Endothelial cell of umbilical vein (primary cell): ENCODE measurements around the gene CCR7. TPM values are rescaled to one million over a fixed set of nuclear protein-coding genes. Genes with fewer than 3 reads are reported as not detected.

Source experiments
- BruUV-seq: library from RNA; stranded (reverse); fragments of 400-500 nt; replicated peaks from 2 replicates; lab custom pipeline; 2021; lab: Mats Ljungman, UMichigan
- CTCF ChIA-PET: fragments of 300-600, 350-600 bp; sonication (Branson Sonifier 250); formaldehyde crosslinking; loops from one replicate; lab custom pipeline; 2021; ENCODE audit warnings: antibody characterized with exemption, inconsistent platforms; lab: Charles Lee
- POLR2A ChIA-PET: fragments of 300-600, 350-600 bp; sonication (Branson Sonifier 250); formaldehyde crosslinking; loops from one replicate; lab custom pipeline; 2021; ENCODE audit warnings: antibody characterized with exemption, inconsistent platforms; lab: Charles Lee
- DNase-seq: peaks from one replicate; pipeline ENCODE4 v3.0.0-alpha.2; 2011; ENCODE audit warnings: low read depth, low spot score
- FAIRE-seq: peaks from 2 replicates; lab custom pipeline; 2011; peaks lifted over from hg19 to GRCh38; lab: Jason Lieb, UNC
- H2AFZ ChIP-seq: 2 replicates; pipeline ENCODE4 v1.6.0; 2012; ENCODE audit warnings: low read depth, low read length, control low read depth, inconsistent platforms
- H3K27ac ChIP-seq: 2 replicates; pipeline ENCODE4 v1.5.1; 2011; ENCODE audit warnings: low read depth, mild to moderate bottlenecking, control low read depth, low read length, moderate library complexity; ENCODE audit not compliant: insufficient read depth
- H3K27me3 ChIP-seq, 2 experiments: 2 replicates each; pipeline versions ENCODE4 v1.6.0 to v1.6.1; 2011; ENCODE audit warnings: low read length in 2 of 2, mixed read lengths in 1 of 2; ENCODE audit not compliant: control insufficient read depth in 2 of 2, insufficient read depth in 2 of 2
- H3K36me3 ChIP-seq, 2 experiments: 2 replicates in 1 of 2; 3 replicates in 1 of 2; pipeline ENCODE4 v1.5.1; 2011; ENCODE audit warnings: low read length in 2 of 2, mild to moderate bottlenecking in 1 of 2, moderate library complexity in 1 of 2; ENCODE audit not compliant: control insufficient read depth in 2 of 2, insufficient read depth in 2 of 2; ENCODE audit errors: extremely low read depth in 1 of 2
- H3K4me1 ChIP-seq: 3 replicates; pipeline ENCODE4 v1.5.1; 2011; ENCODE audit warnings: mild to moderate bottlenecking, low read length; ENCODE audit not compliant: control insufficient read depth, insufficient read depth; ENCODE audit errors: extremely low read depth
- H3K4me2 ChIP-seq: 2 replicates; pipeline ENCODE4 v1.6.1; 2011; ENCODE audit warnings: low read length, control low read depth, mixed read lengths; ENCODE audit not compliant: insufficient read depth
- H3K4me3 ChIP-seq, 3 experiments: fragments of 200-600 bp in 1 of 3; sonication (generic), shearing (Covaris generic) in 1 of 3; replicated peaks in 1 of 3; 2 replicates each; pipeline ENCODE4 v1.5.1; 2011 to 2016; ENCODE audit warnings: control low read depth in 3 of 3, low read length in 3 of 3, mild to moderate bottlenecking in 2 of 3, inconsistent platforms in 1 of 3, low read depth in 1 of 3, moderate library complexity in 1 of 3; ENCODE audit not compliant: insufficient read depth in 1 of 3
- H3K79me2 ChIP-seq: 2 replicates; pipeline ENCODE4 v1.6.0; 2012; ENCODE audit warnings: low read length, inconsistent platforms; ENCODE audit not compliant: control insufficient read depth, insufficient read depth
- H3K9ac ChIP-seq: replicated peaks from 2 replicates; pipeline ENCODE3; 2011; ENCODE audit warnings: low read length, control low read depth; ENCODE audit not compliant: insufficient read depth; ENCODE audit errors: extremely low read depth
- H3K9me1 ChIP-seq: replicated peaks from 3 replicates; pipeline ENCODE4 v1.6.0; 2011; ENCODE audit warnings: mild to moderate bottlenecking, low read length; ENCODE audit not compliant: control insufficient read depth, insufficient read depth; ENCODE audit errors: extremely low read depth
- H3K9me3 ChIP-seq: replicated peaks from 2 replicates; pipeline ENCODE4 v1.5.1; 2012; ENCODE audit warnings: low read length, inconsistent platforms; ENCODE audit not compliant: control insufficient read depth, insufficient read depth
- H4K20me1 ChIP-seq: replicated peaks from 2 replicates; pipeline ENCODE3; 2011; ENCODE audit warnings: mild to moderate bottlenecking, low read length; ENCODE audit not compliant: control insufficient read depth, insufficient read depth; ENCODE audit errors: extremely low read depth
- CTCF ChIP-seq, 2 donors: IDR thresholded peaks; 1 replicate in 1 of 2; 2 replicates in 1 of 2; pipeline ENCODE4 v1.5.1; 2011; ENCODE audit warnings: low read length in 2 of 2, mild to moderate bottlenecking in 2 of 2, moderate library complexity in 2 of 2, control low read depth in 1 of 2, inconsistent platforms in 1 of 2, low read depth in 1 of 2; ENCODE audit not compliant: insufficient read depth in 1 of 2; ENCODE audit errors: extremely low read depth in 1 of 2
- EZH2 ChIP-seq: IDR thresholded peaks from 2 replicates; pipeline ENCODE4 v1.6.1; 2012; ENCODE audit warnings: borderline replicate concordance, low read depth, mild to moderate bottlenecking, moderate library complexity, low read length, inconsistent platforms; ENCODE audit not compliant: severe bottlenecking
- FOS ChIP-seq: IDR thresholded peaks from 2 replicates; pipeline ENCODE4 v1.6.1; 2011; ENCODE audit warnings: mild to moderate bottlenecking, low read length, moderate library complexity, borderline replicate concordance; ENCODE audit not compliant: insufficient read depth
- GATA2 ChIP-seq: IDR thresholded peaks from 2 replicates; pipeline ENCODE4 v1.7.0; 2011; ENCODE audit warnings: low read depth, mild to moderate bottlenecking, moderate library complexity, mixed read lengths, low read length; ENCODE audit not compliant: insufficient read length, insufficient read depth
- JUN ChIP-seq: IDR thresholded peaks from 2 replicates; pipeline ENCODE4 v1.6.1; 2011; ENCODE audit warnings: borderline replicate concordance, low read depth; ENCODE audit not compliant: insufficient read length, insufficient read depth
- MAX ChIP-seq: IDR thresholded peaks from 2 replicates; pipeline ENCODE4 v1.6.1; 2011; ENCODE audit not compliant: insufficient read depth, insufficient read length
- MYC ChIP-seq: IDR thresholded peaks from one replicate; pipeline ENCODE4 v1.6.1; 2011; ENCODE audit warnings: mild to moderate bottlenecking, low read depth, low read length
- POLR2A ChIP-seq: IDR thresholded peaks from 2 replicates; pipeline ENCODE4 v1.6.1; 2012; ENCODE audit warnings: low read depth, mild to moderate bottlenecking, control low read depth, low read length
- POLR2AphosphoS5 ChIP-seq: IDR thresholded peaks from 2 replicates; pipeline ENCODE4 v1.6.1; 2012; ENCODE audit warnings: low read depth, mild to moderate bottlenecking, control low read depth, low read length, moderate library complexity; ENCODE audit not compliant: insufficient read depth
- dilution Hi-C: fragments of 300-500 bp; cut with MboI; formaldehyde crosslinking; loops from one replicate; pipeline ENCODE4 v1.15.0; 2019; ENCODE audit warnings: low sequenced_read_pairs; ENCODE audit not compliant: extremely low pct_ligation_motif_present
- intact Hi-C: fragments of 100-400 bp; cut with micrococcal nuclease; formaldehyde crosslinking; loops from one replicate; pipeline ENCODE4 v1.10.0; 2022
- polyA plus RNA-seq, 4 experiments: library from polyadenylated mRNA; depleted of rRNA in 3 of 4; stranded (reverse) in 3 of 4; unstranded in 1 of 4; fragments of >200 nt; gene quantifications; 2 replicates each; pipeline versions ENCODE4 v1.2.1 to v1.2.3, GENCODE V29; 2011 to 2012; ENCODE audit warnings: missing spikeins in 1 of 4
- total RNA-seq: library from RNA; stranded (reverse); gene quantifications from 2 replicates; pipeline ENCODE4 v1.2.3, GENCODE V29; 2021

The CCR7 gene
- total and polyA plus RNA-seq, 2 donors (not counting 3 experiments of a cell fraction or from before 2014, with no cell fraction given): 0.18 TPM; not detected in 1

GRCh38 chr17:40506786-40507185, 58.5 kb downstream of the CCR7 start:
- BruUV-seq: no TSS peak
- TF ChIP-seq POLR2A (no peak), MYC (no peak), CTCF (IDR thresholded peaks at IDR 0.05; ENCODE audit: extremely low read depth in 1 of 2, insufficient read depth in 1 of 2, low read depth in 1 of 2, low read length in 2 of 2) (no peak), MAX (no peak), POLR2AphosphoS5 (no peak), JUN (no peak), EZH2 (no peak), GATA2 (no peak), FOS (no peak)
- Histone ChIP-seq H3K9ac (no peak overlapping the region), H3K27ac (no peak overlapping the region), H3K9me3 (no peaks in the 10 kb centered on the region), H3K9me1 (no peaks in the 10 kb centered on the region), H4K20me1 (no peaks in the 10 kb centered on the region), H3K4me1 (no peaks in the 10 kb centered on the region), H3K36me3 (no peaks in the 10 kb centered on the region), H3K4me2 (no peak overlapping the region), H3K79me2 (no peaks in the 10 kb centered on the region), H3K4me3 (no peak overlapping the region), H2AFZ (no peak overlapping the region), H3K27me3 (peaks cover 0 to 6% of the 10 kb centered on the region in 2 experiments)
- POLR2A ChIA-PET: no interaction called here
- dilution Hi-C loops: no loop called here
- no peak for FAIRE-seq
- DNase-seq: no peak
- CTCF ChIA-PET: interaction anchor here (1.8 to 3.3 kb wide), 2 partner anchors 26 to 31 kb away, joined by 4 to 28 read pairs; no protein-coding TSS in a partner anchor
- intact Hi-C loops: no loop called here

Other genes starting within 250 kb of the CCR7 start
- gene GJD3, start 200.7 kb downstream of the CCR7 start, total RNA-seq: 0.39 and 0.40 TPM in 2 replicates
- gene GJD3, start 200.7 kb downstream of the CCR7 start, polyA plus RNA-seq: 0.10 TPM in 1 of 2 replicates, not detected in the other
- gene TOP2A, start 147.6 kb downstream of the CCR7 start, total RNA-seq: 149 and 160 TPM in 2 replicates
- gene TOP2A, start 147.6 kb downstream of the CCR7 start, polyA plus RNA-seq: 25.5 and 31.3 TPM in 2 replicates
- gene IGFBP4, start 122.0 kb downstream of the CCR7 start, total RNA-seq: 585 and 618 TPM in 2 replicates
- 369 and 377 TPM in 2 replicates for gene IGFBP4, start 122.0 kb downstream of the CCR7 start, polyA plus RNA-seq
- not detected in 2 replicates for gene TNS4, start 63.8 kb downstream of the CCR7 start, total RNA-seq
- not detected in 2 replicates for gene TNS4, start 63.8 kb downstream of the CCR7 start, polyA plus RNA-seq
- gene SMARCE1, start 82.3 kb upstream of the CCR7 start, total RNA-seq: 120 and 127 TPM in 2 replicates
- 21.5 and 28.4 TPM in 2 replicates for gene SMARCE1, start 82.3 kb upstream of the CCR7 start, polyA plus RNA-seq
- gene KRT222, start 99.7 kb upstream of the CCR7 start, total RNA-seq: not detected in 2 replicates
- not detected in 2 replicates for gene KRT222, start 99.7 kb upstream of the CCR7 start, polyA plus RNA-seq
- gene KRT24, start 138.3 kb upstream of the CCR7 start, total RNA-seq: not detected in 2 replicates
- gene KRT24, start 138.3 kb upstream of the CCR7 start, polyA plus RNA-seq: not detected in 2 replicates
- not detected in 2 replicates for gene KRT25, start 189.9 kb upstream of the CCR7 start, total RNA-seq
- gene KRT25, start 189.9 kb upstream of the CCR7 start, polyA plus RNA-seq: not detected in 2 replicates
- not detected in 2 replicates for gene KRT26, start 206.7 kb upstream of the CCR7 start, total RNA-seq
- not detected in 2 replicates for gene KRT26, start 206.7 kb upstream of the CCR7 start, polyA plus RNA-seq
- gene KRT27, start 217.1 kb upstream of the CCR7 start, total RNA-seq: not detected in 2 replicates
- gene KRT27, start 217.1 kb upstream of the CCR7 start, polyA plus RNA-seq: not detected in 2 replicates
- not detected in 2 replicates for gene KRT28, start 234.5 kb upstream of the CCR7 start, total RNA-seq
- not detected in 2 replicates for gene KRT28, start 234.5 kb upstream of the CCR7 start, polyA plus RNA-seq